NT2/D1 (cell line): ENCODE data around the gene KIF26A.

Experiments
- DNase-seq: peaks from one replicate; pipeline ENCODE4 v3.0.0-alpha.2; 2011; ENCODE audit warnings: low read depth, low spot score
- H3K27me3 ChIP-seq: 2 replicates; pipeline ENCODE4 v1.6.0; 2011; ENCODE audit warnings: mild to moderate bottlenecking; ENCODE audit not compliant: insufficient read length, insufficient read depth
- H3K36me3 ChIP-seq: 2 replicates; pipeline ENCODE4 v1.6.1; 2011; ENCODE audit warnings: mild to moderate bottlenecking, low read length, mixed read lengths; ENCODE audit not compliant: insufficient read depth, insufficient read length
- H3K4me1 ChIP-seq: 2 replicates; pipeline ENCODE4 v1.5.1; 2011; ENCODE audit not compliant: insufficient read depth, insufficient read length
- H3K4me3 ChIP-seq: 2 replicates; pipeline ENCODE4 v1.5.1; 2011; ENCODE audit warnings: low read depth; ENCODE audit not compliant: insufficient read length
- H3K9ac ChIP-seq: 2 replicates; pipeline ENCODE4 v1.6.0; 2011; ENCODE audit warnings: low read depth; ENCODE audit not compliant: insufficient read length
- H3K9me3 ChIP-seq: 2 replicates; pipeline ENCODE4 v1.5.1; 2011; ENCODE audit warnings: mild to moderate bottlenecking, low read length; ENCODE audit not compliant: insufficient read depth
- SUZ12 ChIP-seq: IDR thresholded peaks from 2 replicates; pipeline ENCODE4 v1.6.1; 2011; ENCODE audit not compliant: insufficient read length, insufficient read depth; ENCODE audit errors: extremely low read depth
- YY1 ChIP-seq: IDR thresholded peaks from 2 replicates; pipeline ENCODE4 v1.6.1; 2011; ENCODE audit not compliant: insufficient read length, insufficient read depth
- ZNF274 ChIP-seq: IDR thresholded peaks from 2 replicates; pipeline ENCODE4 v1.6.1; 2011; ENCODE audit warnings: mild to moderate bottlenecking, low read depth, low read length

KIF26A gene

GRCh38 chr14:104094056-104094708 is 44.2 kb upstream of the KIF26A start:
- Histone ChIP-seq H3K36me3 (no peaks in the 10 kb centered on the region), H3K27me3 (no peaks in the 10 kb centered on the region), H3K4me1 (peaks cover 11% of the 10 kb centered on the region), H3K4me3 (no peak overlapping the region), H3K9ac (peak overlapping the region; percentile 50), H3K9me3 (no peaks in the 10 kb centered on the region; the same call in 1 of the 2 replicates)
- TF ChIP-seq ZNF274 = no peak
- DNase-seq = no peak

GRCh38 chr14:104094709-104095425 is 43.5 kb upstream of the KIF26A start:
- TF ChIP-seq YY1 (no peak), SUZ12 (no peak), ZNF274 (no peak)
- DNase-seq = peak; percentile 20
- Histone ChIP-seq H3K9me3 (no peaks in the 10 kb centered on the region; the same call in 1 of the 2 replicates), H3K4me1 (peaks cover 11% of the 10 kb centered on the region), H3K9ac (peak overlapping the region; percentile 50), H3K36me3 (no peaks in the 10 kb centered on the region), H3K4me3 (no peak overlapping the region), H3K27me3 (no peaks in the 10 kb centered on the region)

- no peak for DNase-seq
- Histone ChIP-seq H3K36me3 (no peaks in the 10 kb centered on the region), H3K4me3 (no peak overlapping the region), H3K4me1 (peaks cover 11% of the 10 kb centered on the region), H3K27me3 (no peaks in the 10 kb centered on the region), H3K9ac (no peak overlapping the region), H3K9me3 (no peaks in the 10 kb centered on the region)
- no peak for TF ChIP-seq SUZ12
- no peak for TF ChIP-seq ZNF274
These were observed 42.7 kb upstream of the KIF26A start for GRCh38 chr14:104095426-104096310.

- H3K27me3 ChIP-seq = no peaks in the 10 kb centered on the region
- H3K4me1 ChIP-seq = peaks cover 7% of the 10 kb centered on the region
- no peaks in the 10 kb centered on the region for H3K9me3 ChIP-seq
- TF ChIP-seq YY1 (no peak), SUZ12 (no peak), ZNF274 (no peak)
- H3K36me3 ChIP-seq = no peaks in the 10 kb centered on the region
- H3K4me3 ChIP-seq = no peak overlapping the region
- H3K9ac ChIP-seq = no peak overlapping the region
- DNase-seq = no peak
These were observed 42.1 kb upstream of the KIF26A start for GRCh38 chr14:104096318-104096717.

- H3K9ac ChIP-seq = no peak overlapping the region
These were observed 41.4 kb upstream of the KIF26A start for GRCh38 chr14:104096751-104097700.

GRCh38 chr14:104098272-104099095 is 39.9 kb upstream of the KIF26A start:
- Histone ChIP-seq H3K4me3 (no peak overlapping the region), H3K27me3 (no peaks in the 10 kb centered on the region), H3K36me3 (no peaks in the 10 kb centered on the region), H3K4me1 (peaks cover 3% of the 10 kb centered on the region), H3K9ac (no peak overlapping the region), H3K9me3 (no peaks in the 10 kb centered on the region)
- no peak for TF ChIP-seq SUZ12
- no peak for DNase-seq

More at GRCh38 chr14:104096751-104097700, 41.4 kb upstream of the KIF26A start:
- Histone ChIP-seq H3K4me3 (no peak overlapping the region), H3K36me3 (no peaks in the 10 kb centered on the region), H3K4me1 (peaks cover 3% of the 10 kb centered on the region), H3K9me3 (no peaks in the 10 kb centered on the region), H3K27me3 (no peaks in the 10 kb centered on the region)
- DNase-seq = no peak
- TF ChIP-seq ZNF274 = no peak
- no peak for TF ChIP-seq YY1
- TF ChIP-seq SUZ12 = no peak
